ENCODE measurements around the gene DNAAF8. TPM values are rescaled to one million over a fixed set of nuclear protein-coding genes. Genes with fewer than 3 reads are reported as not detected.

DNAAF8 gene
- polyA plus RNA-seq, 3 donors: 0.04 to 0.36 TPM; not detected in 1

GRCh38 chr16:4772351-4772750 lies 38.0 kb downstream of the DNAAF8 start:
- Mint-ChIP-seq H3K36me3 (no peaks in the 10 kb centered on the region), H3K4me3 (no peak overlapping the region), H3K27me3 (ENCODE audit: low read depth in 3 of 3) (peaks cover 1 to 3% (median 2%) of the 10 kb centered on the region in 3 donors), H3K4me1 (peaks cover 32% of the 10 kb centered on the region), H3K27ac (no peak overlapping the region), H3K9me3 (peaks cover 0 to 2% (median 0%) of the 10 kb centered on the region in 7 donors)
- H3K27ac ChIP-seq (ENCODE audit: low read depth in 1 of 2, low read length in 2 of 2): no peak overlapping the region
- H3K9ac ChIP-seq (ENCODE audit: insufficient read depth, low read length, poor library complexity, severe bottlenecking): no peak overlapping the region
- no peaks in the 10 kb centered on the region for H3K36me3 ChIP-seq (replicated peaks in 1 of 2; ENCODE audit: control insufficient read depth in 1 of 2, insufficient read depth in 2 of 2, low read length in 2 of 2)
- H2AFZ ChIP-seq (ENCODE audit: insufficient read depth, low read depth, low read length, poor library complexity, severe bottlenecking): no peak overlapping the region
- H3K9me3 ChIP-seq (replicated peaks in 1 of 2; ENCODE audit: control insufficient read depth in 1 of 2, insufficient read depth in 1 of 2, low read length in 2 of 2): no peaks in the 10 kb centered on the region
- no peaks in the 10 kb centered on the region for H3K79me2 ChIP-seq (ENCODE audit: insufficient read depth, low read length)
- WGBS (ENCODE audit: insufficient coverage): 100% methylated on average over 3 of the region's 5 CpGs
- no peak overlapping the region for H3K4me2 ChIP-seq (replicated peaks; ENCODE audit: extremely low read depth, low read length, poor library complexity, severe bottlenecking)
- no peak for TF ChIP-seq CTCF (IDR thresholded peaks at IDR 0.05)
- DNase-seq: no peak
- H3K4me3 ChIP-seq (replicated peaks in 1 of 3; ENCODE audit: low read depth in 2 of 3, low read length in 3 of 3): no peak overlapping the region
- H3K27me3 ChIP-seq (ENCODE audit: control insufficient read depth in 2 of 2, insufficient read depth in 2 of 2, low read length in 2 of 2): no peaks in the 10 kb centered on the region
- no peaks in the 10 kb centered on the region for H4K20me1 ChIP-seq (ENCODE audit: insufficient read depth, low read length)
- intact Hi-C loops (cut with micrococcal nuclease): no loop called here
- H3K4me1 ChIP-seq (ENCODE audit: control insufficient read depth in 1 of 2, insufficient read depth in 2 of 2, low read length in 2 of 2): peaks cover 18 to 29% of the 10 kb centered on the region in 2 donors

DNA sequence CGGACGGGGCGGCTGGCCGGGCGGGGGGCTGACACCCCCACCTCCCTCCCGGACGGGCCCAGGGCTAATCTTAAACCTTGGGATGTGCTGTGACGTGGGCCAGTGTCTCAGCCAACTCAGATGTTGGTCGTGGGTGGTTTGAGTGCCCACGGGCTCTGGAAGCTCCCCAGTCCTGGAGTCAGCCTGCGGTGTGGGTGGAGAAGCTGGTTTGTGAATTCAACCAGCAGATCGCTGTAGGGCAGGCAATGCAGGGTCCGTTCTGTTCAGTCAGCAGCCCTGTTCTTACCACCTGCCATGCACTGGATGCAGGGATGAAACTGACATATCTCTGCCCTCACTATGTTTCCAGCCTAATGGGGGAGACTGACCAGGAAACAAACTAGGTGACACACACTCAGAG lies 40.7 kb downstream of the DNAAF8 start:
- H3K4me1 ChIP-seq (ENCODE audit: control insufficient read depth in 1 of 2, insufficient read depth in 2 of 2, low read length in 2 of 2): peaks cover 4 to 12% of the 10 kb centered on the region in 2 donors
- no peak overlapping the region for H3K9ac ChIP-seq (ENCODE audit: insufficient read depth, low read length, poor library complexity, severe bottlenecking)

More for the DNA sequence above, 40.7 kb downstream of the DNAAF8 start:
- H3K4me2 ChIP-seq (replicated peaks; ENCODE audit: extremely low read depth, low read length, poor library complexity, severe bottlenecking): no peak overlapping the region
- H3K79me2 ChIP-seq (ENCODE audit: insufficient read depth, low read length): no peaks in the 10 kb centered on the region
- WGBS (ENCODE audit: insufficient coverage): 78% methylated on average over 3 of the region's 13 CpGs
- H3K27ac ChIP-seq (ENCODE audit: low read depth in 1 of 2, low read length in 2 of 2): no peak overlapping the region
- no peaks in the 10 kb centered on the region for H3K27me3 ChIP-seq (ENCODE audit: control insufficient read depth in 2 of 2, insufficient read depth in 2 of 2, low read length in 2 of 2)
- H2AFZ ChIP-seq (ENCODE audit: insufficient read depth, low read depth, low read length, poor library complexity, severe bottlenecking): no peak overlapping the region
- peaks cover 0 to 2% (median 0%) of the 10 kb centered on the region in 7 donors for H3K9me3 Mint-ChIP-seq
- no peak overlapping the region for H3K4me3 Mint-ChIP-seq
- H3K4me1 Mint-ChIP-seq: peaks cover 14% of the 10 kb centered on the region
- intact Hi-C loops (cut with micrococcal nuclease): no loop called here
- TF ChIP-seq CTCF (IDR thresholded peaks at IDR 0.05): no peak
- no peaks in the 10 kb centered on the region for H3K9me3 ChIP-seq (replicated peaks in 1 of 2; ENCODE audit: control insufficient read depth in 1 of 2, insufficient read depth in 1 of 2, low read length in 2 of 2)
- no peaks in the 10 kb centered on the region for H4K20me1 ChIP-seq (ENCODE audit: insufficient read depth, low read length)
- no peak overlapping the region for H3K4me3 ChIP-seq (replicated peaks in 1 of 3; ENCODE audit: low read depth in 2 of 3, low read length in 3 of 3)
- no peaks in the 10 kb centered on the region for H3K36me3 Mint-ChIP-seq
- no peak for DNase-seq
- H3K27me3 Mint-ChIP-seq (ENCODE audit: low read depth in 3 of 3): peaks cover 0 to 3% (median 2%) of the 10 kb centered on the region in 3 donors
- H3K27ac Mint-ChIP-seq: no peak overlapping the region
- H3K36me3 ChIP-seq (replicated peaks in 1 of 2; ENCODE audit: control insufficient read depth in 1 of 2, insufficient read depth in 2 of 2, low read length in 2 of 2): no peaks in the 10 kb centered on the region
